HG03575 (cell line): Measurements from ENCODE around the gene NEU3.
A peak's percentile ranks its signal among the peaks of the same experiment; 100 is the strongest.
"Not testable (repeated sequence)": the region's sequence is repeated elsewhere in the genome, so short reads cannot be mapped to it uniquely, and the experiment has no call there.

Experiments
- ATAC-seq: cut with Tn5 transposase; IDR thresholded peaks from one replicate; pipeline ENCODE4 v1.9.1; 2021; ENCODE audit not compliant: unreplicated experiment, insufficient number of reproducible peaks, low FRiP score; ENCODE audit errors: extremely low read depth

The NEU3 gene

GRCh38 chr11:74988541-74989259 is at the start of gene NEU3:
Gene NEU3, plus strand, starts transcription at chr11:74988933. Its CDS starts 128 bp downstream, at chr11:74989061.
- no peak for ATAC-seq

- ATAC-seq: no peak
These were observed 47.2 kb upstream of the NEU3 start for GRCh38 chr11:74941492-74941891.

GRCh38 chr11:74942073-74942759 is 46.5 kb upstream of the NEU3 start:
- ATAC-seq: no peak

- ATAC-seq: no peak
These were observed 40.2 kb upstream of the NEU3 start for GRCh38 chr11:74948546-74948897.

- peak; percentile 54 for ATAC-seq
These were observed 39.6 kb upstream of the NEU3 start, which contains the start of the genes SPCS2 and XRRA1 for GRCh38 chr11:74948898-74949752. Gene SPCS2, plus strand, starts transcription at chr11:74949266. Its CDS starts 20 bp downstream, at chr11:74949286. Gene XRRA1, minus strand, starts transcription at chr11:74949091. Its CDS starts 8,213 bp downstream, at chr11:74940878.

GRCh38 chr11:74949753-74950137 is 39.0 kb upstream of the NEU3 start:
- ATAC-seq: no peak

- ATAC-seq: no peak
These were observed 38.3 kb upstream of the NEU3 start for GRCh38 chr11:74950374-74950969.

- ATAC-seq: no peak
These were observed 37.5 kb upstream of the NEU3 start for GRCh38 chr11:74951226-74951625.

- no peak for ATAC-seq
These were observed 36.0 kb upstream of the NEU3 start for GRCh38 chr11:74952752-74953151.

- ATAC-seq: no peak
These were observed 35.3 kb upstream of the NEU3 start for GRCh38 chr11:74953451-74953850.

- no peak for ATAC-seq
These were observed 34.5 kb upstream of the NEU3 start for GRCh38 chr11:74954199-74954598.

GRCh38 chr11:74956397-74957015 is 32.2 kb upstream of the NEU3 start:
- no peak for ATAC-seq

GRCh38 chr11:74957937-74958629 is 30.6 kb upstream of the NEU3 start:
- ATAC-seq: no peak

GRCh38 chr11:74960128-74960527 is 28.6 kb upstream of the NEU3 start:
- ATAC-seq: not testable (repeated sequence)

- ATAC-seq: no peak
These were observed 22.1 kb upstream of the NEU3 start for GRCh38 chr11:74966651-74967050.

- no peak for ATAC-seq
These were observed 17.8 kb upstream of the NEU3 start for GRCh38 chr11:74970852-74971395.

GRCh38 chr11:74971424-74971823 is 17.3 kb upstream of the NEU3 start:
- ATAC-seq: no peak

GRCh38 chr11:74978041-74978440 is 10.7 kb upstream of the NEU3 start:
- ATAC-seq: no peak
